HG03575 (cell line): ENCODE results near the gene DNAJC1.

Experiments used
- ATAC-seq: cut with Tn5 transposase; IDR thresholded peaks from one replicate; pipeline ENCODE4 v1.9.1; 2021; ENCODE audit not compliant: unreplicated experiment, insufficient number of reproducible peaks, low FRiP score; ENCODE audit errors: extremely low read depth

Gene DNAJC1

DNA sequence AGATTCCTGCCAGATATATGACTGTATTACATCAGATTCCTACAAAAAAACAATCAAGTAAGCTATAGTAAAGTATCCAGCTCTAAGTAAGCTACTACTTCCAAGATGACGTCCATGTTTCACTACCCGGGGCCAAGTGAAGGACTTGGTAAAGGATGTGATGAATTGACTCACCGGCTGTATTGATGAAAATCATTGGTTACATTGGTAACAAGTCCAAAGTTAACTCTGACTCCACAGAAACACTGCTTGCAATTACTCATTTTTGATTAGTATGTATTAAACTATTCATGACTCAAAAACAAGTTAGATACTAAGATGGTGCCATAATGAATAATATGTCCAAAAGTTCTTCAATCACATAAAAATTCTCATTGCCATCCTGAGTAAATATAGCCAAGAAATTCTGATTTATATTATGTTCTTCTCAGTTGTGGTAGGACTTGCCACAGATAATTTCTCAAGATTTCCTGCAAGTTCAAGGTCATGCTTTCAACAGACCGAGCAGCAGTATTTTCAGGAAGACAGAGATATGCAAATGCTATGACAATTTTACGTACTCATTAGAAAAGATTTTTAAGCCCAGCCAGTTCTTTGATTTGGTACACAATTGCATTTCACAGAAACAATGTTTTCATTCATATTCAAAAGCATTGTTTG is 12.6 kb upstream of the DNAJC1 start:
- ATAC-seq, result no peak

- no peak for ATAC-seq
Observed at GRCh38 chr10:22010973-22011408, 7.5 kb upstream of the DNAJC1 start.

DNA sequence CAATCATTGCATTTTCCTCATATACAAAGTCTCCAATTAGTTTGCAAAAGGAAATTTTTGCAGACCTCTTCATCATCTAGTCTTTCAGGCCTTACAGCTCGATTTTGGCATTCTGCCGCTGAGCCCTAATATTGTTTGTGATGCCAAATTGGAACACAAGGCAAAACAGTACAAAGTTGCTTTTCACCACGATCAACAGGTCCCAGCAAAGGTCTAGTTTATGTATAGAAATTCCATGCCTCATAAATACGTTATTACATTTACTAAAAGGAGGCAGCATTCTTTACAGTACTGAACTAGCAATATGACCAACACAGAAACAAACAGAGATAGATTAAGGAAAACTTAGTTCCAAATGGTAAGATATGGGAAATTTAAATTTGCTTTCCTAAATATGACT is 7.0 kb upstream of the DNAJC1 start:
- no peak for ATAC-seq

DNA sequence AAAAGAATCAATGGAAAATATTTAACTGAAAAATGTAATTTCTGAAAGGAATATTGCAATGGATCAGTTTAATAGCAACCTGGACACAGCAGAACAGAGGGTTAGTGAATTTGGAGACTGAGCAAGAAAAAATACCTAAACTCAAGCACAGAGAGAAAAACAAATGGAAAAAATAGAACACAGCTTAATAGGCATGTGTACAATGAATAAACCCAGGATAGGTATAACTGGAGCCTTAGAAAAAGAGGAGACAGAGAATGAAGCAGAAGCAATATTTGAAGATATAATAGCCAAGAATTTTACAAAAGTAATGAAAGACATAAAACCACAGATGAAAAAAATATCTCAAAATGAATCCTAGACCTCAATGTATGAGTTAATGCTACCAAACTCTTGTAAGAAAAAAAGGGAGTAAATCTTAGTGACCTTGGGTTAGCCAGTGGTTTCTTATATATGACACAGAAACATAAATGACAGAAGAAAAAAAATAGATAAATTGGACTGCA is 2.9 kb upstream of the DNAJC1 start:
- no peak for ATAC-seq

DNA sequence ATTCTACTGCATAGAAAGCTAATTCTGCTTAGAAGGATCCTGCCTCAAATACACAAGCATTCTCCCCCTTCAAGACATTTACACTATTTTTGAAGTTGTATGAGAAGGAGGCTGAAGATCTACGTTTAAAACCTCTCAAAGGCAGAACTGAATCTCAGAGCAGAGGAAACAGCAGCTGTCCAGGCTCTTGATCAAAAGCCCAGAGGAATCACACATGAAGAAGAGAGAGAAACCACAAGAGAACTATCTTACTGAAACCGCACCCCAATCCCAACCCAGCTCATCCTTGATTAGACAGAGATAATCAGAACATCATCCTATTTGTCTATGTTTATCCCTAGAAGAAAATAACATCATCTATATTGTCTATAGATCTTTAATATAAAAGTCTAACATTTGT is 2.2 kb upstream of the DNAJC1 start:
- ATAC-seq, result no peak

- ATAC-seq, result no peak
Observed at GRCh38 chr10:22003964-22004281, 393 bp upstream of the DNAJC1 start.

- ATAC-seq, result no peak
Observed at GRCh38 chr10:22002591-22003176, 846 bp downstream of the DNAJC1 start.

DNA sequence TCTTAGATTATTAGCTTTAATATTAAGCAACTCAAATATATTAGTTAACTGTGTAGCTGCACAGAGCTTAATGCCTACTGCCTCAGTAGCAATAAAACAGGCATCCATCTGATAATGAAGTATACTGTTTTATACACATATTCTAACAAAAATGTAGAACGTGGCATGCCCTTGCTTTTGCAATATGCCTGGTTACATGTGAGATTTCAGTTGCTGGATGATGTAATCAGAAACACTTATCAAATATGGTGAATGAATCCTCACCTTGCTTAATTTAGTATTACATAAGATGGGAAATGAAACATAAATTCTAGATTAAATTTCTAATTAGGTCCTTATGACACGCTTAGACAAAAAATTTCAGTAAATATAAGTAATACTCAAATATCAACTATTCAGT is 8.0 kb downstream of the DNAJC1 start:
- no peak for ATAC-seq

GRCh38 chr10:21993360-21994001 is 10.0 kb downstream of the DNAJC1 start:
- no peak for ATAC-seq

DNA sequence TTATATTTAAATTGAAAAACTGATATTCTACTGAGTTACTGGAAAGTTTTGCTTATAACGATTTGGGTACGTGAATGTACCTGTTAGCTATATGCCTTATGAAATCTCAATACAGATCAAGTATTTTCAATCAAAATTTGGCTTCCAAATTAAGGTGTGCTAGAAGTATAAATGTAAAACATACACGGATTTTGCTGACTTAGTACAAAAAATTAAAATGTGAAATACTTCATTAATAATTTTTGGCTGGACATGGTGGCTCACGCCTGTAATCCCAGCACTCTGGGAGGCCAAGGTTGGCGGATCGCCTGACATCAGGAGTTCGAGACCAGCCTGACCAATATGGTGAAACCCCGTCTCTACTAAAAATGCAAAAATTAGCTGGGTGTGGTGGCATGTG is 11.7 kb downstream of the DNAJC1 start:
- ATAC-seq, result no peak

GRCh38 chr10:21990449-21990848 is 13.1 kb downstream of the DNAJC1 start:
- ATAC-seq, result no peak

DNA sequence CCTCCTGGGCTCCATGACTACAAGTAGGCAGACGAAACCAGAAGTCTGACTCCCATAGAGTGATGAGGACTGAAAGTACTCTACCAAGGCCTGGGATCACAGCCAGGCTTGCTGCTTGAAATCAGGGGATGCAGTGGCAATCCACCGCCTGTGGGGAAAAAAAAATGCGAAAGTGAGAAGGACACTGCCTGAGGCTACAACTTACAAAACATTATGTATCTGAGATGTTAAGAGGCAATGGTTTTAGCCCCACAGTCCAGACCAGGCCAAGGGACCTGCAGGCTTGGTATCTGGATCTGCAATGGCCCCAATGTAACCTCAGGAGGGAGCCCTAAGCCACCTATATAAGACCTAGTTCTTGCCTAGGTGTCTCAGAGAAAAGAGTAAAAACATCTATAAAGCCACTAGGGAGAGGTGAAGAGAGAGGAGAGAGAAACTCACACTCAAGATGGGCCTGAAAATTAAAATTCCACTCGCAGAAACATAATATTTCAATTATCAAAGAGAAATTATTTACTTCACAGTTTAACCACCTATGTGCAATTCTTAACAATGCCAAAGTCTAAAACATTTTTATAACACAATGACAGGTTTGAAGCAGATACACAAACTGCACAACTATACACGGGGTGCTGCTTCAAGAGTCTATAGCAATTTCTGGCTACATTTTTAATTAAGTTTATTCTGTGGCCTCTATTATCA is 13.9 kb downstream of the DNAJC1 start:
- peak; percentile 77 for ATAC-seq

DNA sequence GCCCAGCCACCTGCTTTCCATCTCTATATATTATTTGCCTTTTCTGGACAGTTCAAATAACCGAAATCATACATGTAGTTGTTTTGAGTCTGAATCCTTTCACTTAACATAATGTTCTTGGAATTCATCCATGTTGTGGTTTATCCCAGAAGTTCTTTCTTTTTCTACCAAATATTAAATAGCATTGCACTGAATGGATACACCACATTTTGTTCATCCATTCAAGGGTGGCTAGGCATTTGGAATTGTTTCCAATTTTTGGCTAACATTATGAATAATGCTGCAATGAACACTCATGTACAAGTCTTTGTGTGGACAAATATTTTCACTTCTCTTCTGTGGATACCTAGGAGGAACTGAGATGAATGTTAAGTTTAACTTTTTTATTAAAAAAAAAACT is 18.0 kb downstream of the DNAJC1 start:
- ATAC-seq, result no peak

DNA sequence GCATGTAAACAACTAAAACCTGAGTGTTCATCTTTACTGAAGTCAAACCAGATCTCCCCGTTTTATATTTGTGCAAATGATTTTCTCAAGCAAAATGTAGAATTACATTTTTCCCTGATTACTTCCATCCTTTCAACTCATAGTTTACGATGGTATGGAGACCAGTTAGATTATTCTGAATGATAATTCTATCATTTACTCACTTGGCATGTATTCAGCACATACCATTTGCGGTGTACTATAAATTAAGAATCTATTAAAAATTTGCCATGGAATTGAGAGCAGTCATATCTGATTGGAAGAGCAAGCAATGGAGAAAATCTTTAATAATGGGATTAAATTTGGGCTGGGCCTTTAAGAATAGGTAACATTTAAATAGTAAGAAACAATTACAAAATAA is 22.4 kb downstream of the DNAJC1 start:
- no peak for ATAC-seq

DNA sequence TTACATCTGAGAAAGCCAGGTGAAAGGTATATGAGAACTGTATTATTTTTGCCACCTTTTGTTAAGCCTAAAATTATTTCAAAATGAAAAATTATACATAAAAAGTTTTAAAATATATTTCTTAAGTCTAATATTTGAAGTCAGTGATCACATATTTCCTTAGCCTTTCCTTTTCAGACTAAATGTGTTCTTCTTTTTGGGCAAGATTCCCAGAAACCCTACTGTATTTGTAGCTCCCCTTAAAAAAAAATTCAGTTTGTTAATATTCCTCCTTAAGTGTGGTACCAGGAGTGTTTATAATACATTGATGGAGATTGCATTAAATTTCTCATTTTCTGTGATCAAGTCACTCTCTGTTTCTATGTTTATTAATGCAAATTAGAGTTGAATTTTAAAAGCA is 22.8 kb downstream of the DNAJC1 start:
- ATAC-seq, result no peak

DNA sequence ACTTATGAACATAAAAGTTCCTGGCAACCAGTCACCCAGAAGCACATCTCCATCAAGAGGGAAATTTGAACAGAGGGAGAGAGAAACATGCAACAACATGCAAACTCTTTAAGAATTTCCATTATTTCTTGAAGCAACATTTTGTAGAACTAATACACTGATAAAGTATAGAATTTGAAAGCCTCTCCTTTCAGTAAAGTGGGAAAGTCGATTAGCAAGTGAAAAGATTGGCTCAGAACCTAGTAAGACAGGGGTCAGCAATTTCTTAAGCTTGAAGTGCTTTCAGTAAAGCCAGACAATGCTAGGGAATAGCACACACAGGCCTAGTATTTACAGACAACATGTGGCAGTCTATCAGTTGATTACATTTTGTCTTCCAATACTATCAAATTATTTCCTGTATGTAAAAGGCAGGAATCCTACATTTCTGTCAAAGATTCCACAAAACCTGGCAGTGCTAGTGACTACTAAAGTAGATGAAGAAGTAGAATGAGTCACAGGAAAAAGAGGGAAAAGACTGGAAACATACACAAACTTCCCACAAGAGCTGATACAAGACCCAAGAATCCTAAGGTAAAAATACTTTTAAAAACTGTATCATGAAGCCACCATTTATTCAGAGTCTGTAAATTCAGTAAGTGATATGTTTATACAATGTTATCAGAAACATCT is 25.2 kb downstream of the DNAJC1 start:
- ATAC-seq, result no peak

DNA sequence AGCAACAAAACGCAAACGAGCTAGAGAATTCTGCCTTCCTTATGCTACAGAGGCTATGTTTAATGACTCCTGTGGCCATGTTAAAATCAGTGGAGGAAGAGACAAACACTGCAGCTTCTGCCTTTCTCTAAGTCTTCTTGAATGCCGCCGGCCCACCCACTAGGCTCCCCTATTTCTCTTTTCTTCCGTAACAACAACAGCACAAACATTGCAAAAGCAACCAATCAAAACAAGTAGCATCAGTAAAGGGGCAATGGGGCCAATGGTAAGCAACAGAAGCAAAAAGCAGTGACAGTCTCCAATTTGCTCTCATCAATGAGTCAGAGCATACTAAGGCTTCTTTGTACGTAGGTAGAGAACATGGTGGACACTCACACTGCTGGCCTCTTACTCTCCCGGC is 26.8 kb downstream of the DNAJC1 start:
- ATAC-seq, result no peak

DNA sequence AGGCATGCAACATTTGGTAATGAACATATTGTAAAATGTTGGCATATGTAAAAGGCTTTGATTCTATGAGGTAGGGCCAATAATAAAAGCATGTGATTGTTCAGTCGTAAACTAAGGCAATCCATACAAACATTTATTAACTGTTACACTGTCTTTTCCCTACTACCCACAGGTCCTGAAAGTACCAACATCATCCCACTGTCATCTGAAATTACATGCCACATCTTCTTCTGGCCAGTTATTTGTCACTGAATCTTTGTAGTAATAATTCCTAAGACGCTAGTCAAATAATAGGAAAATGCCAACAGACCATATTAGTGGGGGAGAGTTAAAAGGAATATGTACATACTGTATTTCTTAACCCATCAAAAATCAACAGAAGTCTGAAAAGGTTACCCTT is 27.2 kb downstream of the DNAJC1 start:
- ATAC-seq, result no peak

DNA sequence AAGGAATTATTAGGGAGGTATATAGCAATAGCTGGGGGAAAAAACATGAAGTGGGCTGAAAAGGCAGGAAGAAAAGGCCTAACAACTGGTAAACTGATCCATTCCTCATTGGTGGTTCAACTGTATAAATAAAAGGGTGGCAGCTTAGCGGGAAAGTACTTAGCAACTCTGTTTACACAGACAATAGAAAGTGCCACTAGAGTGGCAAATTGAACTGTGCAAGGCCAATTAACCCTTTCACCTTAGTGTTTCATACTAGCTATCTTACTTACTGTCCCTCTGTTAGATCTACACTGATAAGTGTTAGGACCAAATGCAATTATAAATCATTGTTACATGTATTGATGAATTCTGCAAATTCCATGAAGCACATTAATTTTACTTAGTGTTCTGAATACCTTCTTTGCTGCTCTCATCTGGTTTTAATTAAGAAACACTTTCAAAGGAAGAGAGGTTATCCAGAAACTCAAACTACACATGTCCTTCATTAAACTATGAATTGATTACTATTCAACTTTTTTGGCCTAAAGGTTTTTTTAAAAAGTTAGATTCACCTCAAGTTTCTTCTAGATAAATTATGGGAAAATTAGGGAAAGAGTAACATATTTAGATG is 28.0 kb downstream of the DNAJC1 start:
- no peak for ATAC-seq
